Astrocyte (in vitro differentiated cells and primary cell): ENCODE results near the gene FUZ. TPM values are rescaled to one million over a fixed set of nuclear protein-coding genes. Genes with fewer than 3 reads are reported as not detected.
A peak's percentile ranks its signal among the peaks of the same experiment; 100 is the strongest.

Experiments
- DNase-seq: peaks from one replicate; pipeline ENCODE4 v3.0.0-alpha.2; 2010; ENCODE audit warnings: low read depth
- FAIRE-seq: peaks from 2 replicates; lab custom pipeline; 2011; peaks lifted over from hg19 to GRCh38; lab: Jason Lieb, UNC
- H2AFZ ChIP-seq: 2 replicates; pipeline ENCODE4 v1.6.0; 2012; ENCODE audit warnings: low read depth, low read length, inconsistent platforms
- H3K27ac ChIP-seq: 2 replicates; pipeline ENCODE4 v1.5.1; 2011; ENCODE audit warnings: low read depth, low read length, inconsistent platforms
- H3K27me3 ChIP-seq: 2 replicates; pipeline ENCODE4 v1.6.0; 2011; ENCODE audit warnings: low read length, inconsistent platforms; ENCODE audit not compliant: insufficient read depth
- H3K36me3 ChIP-seq: 2 replicates; pipeline ENCODE4 v1.5.1; 2011; ENCODE audit warnings: low read length, inconsistent platforms; ENCODE audit not compliant: insufficient read depth
- H3K4me1 ChIP-seq: 2 replicates; pipeline ENCODE4 v1.5.1; 2011; ENCODE audit warnings: low read length, inconsistent platforms; ENCODE audit not compliant: insufficient read depth
- H3K4me2 ChIP-seq: 2 replicates; pipeline ENCODE4 v1.6.0; 2012; ENCODE audit warnings: low read length, inconsistent platforms
- H3K4me3 ChIP-seq: 2 replicates; pipeline ENCODE4 v1.5.1; 2011; ENCODE audit warnings: low read depth, mild to moderate bottlenecking, low read length, inconsistent platforms; ENCODE audit not compliant: insufficient read depth
- H3K79me2 ChIP-seq: 2 replicates; pipeline ENCODE4 v1.6.0; 2012; ENCODE audit warnings: mild to moderate bottlenecking, low read length, inconsistent platforms; ENCODE audit not compliant: insufficient read depth
- H3K9ac ChIP-seq: 2 replicates; pipeline ENCODE4 v1.6.0; 2012; ENCODE audit warnings: mild to moderate bottlenecking, low read length, inconsistent platforms
- H3K9me3 ChIP-seq: 2 replicates; pipeline ENCODE4 v1.5.1; 2012; ENCODE audit warnings: low read depth, mild to moderate bottlenecking, low read length, inconsistent platforms; ENCODE audit not compliant: insufficient read depth
- H4K20me1 ChIP-seq: 2 replicates; pipeline ENCODE4 v1.6.0; 2012; ENCODE audit warnings: low read length, inconsistent platforms; ENCODE audit not compliant: insufficient read depth
- H3K27ac Mint-ChIP-seq: one replicate; pipeline ENCODE4 v1.8.0; 2021; ENCODE audit warnings: mild to moderate bottlenecking, mixed read lengths; ENCODE audit not compliant: unreplicated experiment
- H3K27me3 Mint-ChIP-seq: one replicate; pipeline ENCODE4 v1.8.0; 2021; ENCODE audit warnings: low read depth, mixed read lengths; ENCODE audit not compliant: unreplicated experiment
- H3K36me3 Mint-ChIP-seq: one replicate; pipeline ENCODE4 v1.8.0; 2021; ENCODE audit warnings: low read depth, mixed read lengths; ENCODE audit not compliant: unreplicated experiment
- H3K4me1 Mint-ChIP-seq: one replicate; pipeline ENCODE4 v1.8.0; 2021; ENCODE audit warnings: low read depth, mixed read lengths; ENCODE audit not compliant: unreplicated experiment
- H3K4me3 Mint-ChIP-seq: one replicate; pipeline ENCODE4 v1.8.0; 2021; ENCODE audit warnings: mild to moderate bottlenecking, moderate library complexity, mixed read lengths; ENCODE audit not compliant: unreplicated experiment
- H3K9me3 Mint-ChIP-seq: one replicate; pipeline ENCODE4 v1.8.0; 2021; ENCODE audit warnings: mild to moderate bottlenecking, mixed read lengths; ENCODE audit not compliant: unreplicated experiment
- EZH2 ChIP-seq: IDR thresholded peaks from 2 replicates; pipeline ENCODE4 v1.6.1; 2012; ENCODE audit warnings: mild to moderate bottlenecking, low read length, inconsistent platforms; ENCODE audit not compliant: insufficient read depth
- total RNA-seq: library from RNA; stranded (reverse); gene quantifications from 2 replicates; pipeline ENCODE4 v1.2.1, GENCODE V29; 2021
- TF ChIP-seq, protein P1 (sequence below): IDR thresholded peaks from 2 replicates; pipeline ENCODE4 v1.5.1; 2011; ENCODE audit warnings: low read depth, mild to moderate bottlenecking, inconsistent platforms, low read length, moderate library complexity; ENCODE audit not compliant: insufficient read depth

Gene FUZ
- total RNA-seq, 1 donor from 2014 or later: 9.8 TPM

- Mint-ChIP-seq H3K36me3 (peaks cover 15% of the 10 kb centered on the region), H3K27me3 (no peaks in the 10 kb centered on the region), H3K4me1 (peaks cover 15% of the 10 kb centered on the region), H3K27ac (no peak overlapping the region), H3K9me3 (no peaks in the 10 kb centered on the region), H3K4me3 (no peak overlapping the region)
- Histone ChIP-seq H3K9me3 (no peaks in the 10 kb centered on the region), H3K4me1 (peaks cover 46% of the 10 kb centered on the region), H3K36me3 (peaks cover 16% of the 10 kb centered on the region), H3K4me3 (no peak overlapping the region), H3K79me2 (peaks cover 52% of the 10 kb centered on the region), H4K20me1 (peaks cover 62% of the 10 kb centered on the region), H2AFZ (no peak overlapping the region), H3K9ac (no peak overlapping the region), H3K27ac (no peak overlapping the region), H3K4me2 (no peak overlapping the region), H3K27me3 (no peaks in the 10 kb centered on the region)
- FAIRE-seq (no peak), DNase-seq (no peak)
- TF ChIP-seq EZH2: no peak
Observed at GRCh38 chr19:49861541-49862378, 48.7 kb upstream of the FUZ start.

DNA sequence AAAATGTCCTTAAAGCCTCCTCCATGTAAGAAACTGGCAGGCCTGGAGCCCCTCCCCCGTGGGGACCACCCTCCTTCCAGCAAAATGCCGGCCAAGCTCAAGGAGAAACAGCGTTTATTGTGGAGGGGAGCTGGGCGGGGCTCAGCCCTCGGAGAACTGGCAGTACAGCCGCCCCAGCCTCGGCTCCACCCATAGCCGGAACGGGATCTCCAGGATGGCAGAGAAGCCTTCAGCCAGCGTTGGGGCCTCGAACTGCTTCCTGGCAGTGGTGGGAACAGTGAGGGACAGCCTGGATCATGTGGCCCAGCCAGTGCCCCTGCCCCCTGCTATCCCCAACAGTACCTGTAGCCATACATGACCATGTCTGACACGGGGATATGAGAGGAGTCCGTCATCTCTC lies 48.0 kb upstream of the FUZ start:
- peaks cover 45% of the 10 kb centered on the region for H3K79me2 ChIP-seq
- H3K27me3 ChIP-seq: no peaks in the 10 kb centered on the region
- Mint-ChIP-seq H3K9me3 (no peaks in the 10 kb centered on the region), H3K27me3 (no peaks in the 10 kb centered on the region), H3K4me3 (no peak overlapping the region), H3K36me3 (peaks cover 15% of the 10 kb centered on the region), H3K4me1 (peaks cover 12% of the 10 kb centered on the region), H3K27ac (no peak overlapping the region)
- no peak overlapping the region for H3K4me2 ChIP-seq
- no peak overlapping the region for H3K4me3 ChIP-seq
- H3K36me3 ChIP-seq: peaks cover 16% of the 10 kb centered on the region
- H3K9ac ChIP-seq: no peak overlapping the region
- H2AFZ ChIP-seq: no peak overlapping the region
- H3K9me3 ChIP-seq: no peaks in the 10 kb centered on the region
- no peak for TF ChIP-seq EZH2
- TF ChIP-seq, protein P1, sequence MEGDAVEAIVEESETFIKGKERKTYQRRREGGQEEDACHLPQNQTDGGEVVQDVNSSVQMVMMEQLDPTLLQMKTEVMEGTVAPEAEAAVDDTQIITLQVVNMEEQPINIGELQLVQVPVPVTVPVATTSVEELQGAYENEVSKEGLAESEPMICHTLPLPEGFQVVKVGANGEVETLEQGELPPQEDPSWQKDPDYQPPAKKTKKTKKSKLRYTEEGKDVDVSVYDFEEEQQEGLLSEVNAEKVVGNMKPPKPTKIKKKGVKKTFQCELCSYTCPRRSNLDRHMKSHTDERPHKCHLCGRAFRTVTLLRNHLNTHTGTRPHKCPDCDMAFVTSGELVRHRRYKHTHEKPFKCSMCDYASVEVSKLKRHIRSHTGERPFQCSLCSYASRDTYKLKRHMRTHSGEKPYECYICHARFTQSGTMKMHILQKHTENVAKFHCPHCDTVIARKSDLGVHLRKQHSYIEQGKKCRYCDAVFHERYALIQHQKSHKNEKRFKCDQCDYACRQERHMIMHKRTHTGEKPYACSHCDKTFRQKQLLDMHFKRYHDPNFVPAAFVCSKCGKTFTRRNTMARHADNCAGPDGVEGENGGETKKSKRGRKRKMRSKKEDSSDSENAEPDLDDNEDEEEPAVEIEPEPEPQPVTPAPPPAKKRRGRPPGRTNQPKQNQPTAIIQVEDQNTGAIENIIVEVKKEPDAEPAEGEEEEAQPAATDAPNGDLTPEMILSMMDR: no peak
- FAIRE-seq (no peak), DNase-seq (no peak)
- H4K20me1 ChIP-seq: peaks cover 67% of the 10 kb centered on the region
- peaks cover 40% of the 10 kb centered on the region for H3K4me1 ChIP-seq
- H3K27ac ChIP-seq: peak overlapping the region; percentile 14

DNA sequence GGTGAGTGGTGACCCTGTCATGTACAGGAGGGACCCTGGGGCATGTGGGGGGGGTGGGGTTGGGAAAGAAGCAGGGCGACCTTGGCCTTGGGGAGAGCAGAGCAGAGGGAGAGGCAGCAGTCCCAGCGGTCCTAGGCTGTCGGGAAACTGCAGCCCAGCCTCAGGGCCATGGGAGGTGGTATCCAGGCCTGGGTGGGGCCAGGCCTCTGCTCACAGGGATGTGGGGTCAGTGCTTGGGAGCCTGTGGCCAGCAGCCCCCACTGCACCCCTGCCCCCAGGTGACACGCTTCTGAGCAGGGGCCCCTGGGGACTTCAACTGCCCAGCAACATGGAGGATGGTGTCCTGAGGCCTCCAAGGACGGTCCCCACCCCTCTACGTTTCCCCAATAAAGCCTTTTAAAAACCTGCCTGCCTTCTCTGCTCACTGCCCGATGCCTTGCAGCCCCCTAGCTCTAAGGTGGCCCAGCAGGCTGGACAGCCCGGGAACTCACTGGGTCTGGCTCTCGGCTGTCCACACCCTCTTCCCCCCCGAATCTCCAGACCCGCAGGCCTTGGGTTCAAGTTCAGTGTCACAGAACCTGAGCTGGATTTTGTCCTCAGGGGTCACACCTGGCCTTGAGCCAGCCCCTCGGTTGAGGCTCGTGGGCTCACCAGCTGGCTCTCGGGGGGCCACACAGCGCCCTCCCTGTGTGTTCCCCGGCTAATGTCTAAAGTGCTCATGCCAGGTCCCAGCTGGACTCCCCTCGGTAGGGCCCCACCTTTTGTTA lies 47.4 kb upstream of the FUZ start:
- Histone ChIP-seq H3K4me2 (no peak overlapping the region), H3K4me3 (no peak overlapping the region), H3K9ac (peak overlapping the region; percentile 6), H3K79me2 (peaks cover 46% of the 10 kb centered on the region), H3K36me3 (peaks cover 16% of the 10 kb centered on the region), H4K20me1 (peaks cover 73% of the 10 kb centered on the region), H2AFZ (no peak overlapping the region), H3K4me1 (peaks cover 36% of the 10 kb centered on the region), H3K9me3 (no peaks in the 10 kb centered on the region), H3K27me3 (no peaks in the 10 kb centered on the region), H3K27ac (peak overlapping the region; percentile 63)
- TF ChIP-seq, protein P1: no peak
- no peak for TF ChIP-seq EZH2
- FAIRE-seq (no peak), DNase-seq (no peak)
- H3K9me3 Mint-ChIP-seq: no peaks in the 10 kb centered on the region
- H3K27me3 Mint-ChIP-seq: no peaks in the 10 kb centered on the region
- no peak overlapping the region for H3K27ac Mint-ChIP-seq
- H3K4me3 Mint-ChIP-seq: no peak overlapping the region
- peaks cover 9% of the 10 kb centered on the region for H3K4me1 Mint-ChIP-seq
- peaks cover 16% of the 10 kb centered on the region for H3K36me3 Mint-ChIP-seq
